GM12865 (cell line): ENCODE measurements around the gene VEZT.

Experiments
- DNase-seq: peaks from one replicate; pipeline ENCODE4 v3.0.0; 2010; ENCODE audit warnings: low read depth
- H3K4me3 ChIP-seq: 2 replicates; pipeline ENCODE4 v1.5.1; 2011; ENCODE audit warnings: mild to moderate bottlenecking, low read depth, low read length, control low read depth
- TF ChIP-seq, protein P1 (sequence below): IDR thresholded peaks from 2 replicates; pipeline ENCODE4 v1.5.1; 2011; ENCODE audit warnings: low read length, control low read depth, low read depth, inconsistent platforms; ENCODE audit not compliant: insufficient read depth; ENCODE audit errors: missing control alignments

Gene VEZT

DNA sequence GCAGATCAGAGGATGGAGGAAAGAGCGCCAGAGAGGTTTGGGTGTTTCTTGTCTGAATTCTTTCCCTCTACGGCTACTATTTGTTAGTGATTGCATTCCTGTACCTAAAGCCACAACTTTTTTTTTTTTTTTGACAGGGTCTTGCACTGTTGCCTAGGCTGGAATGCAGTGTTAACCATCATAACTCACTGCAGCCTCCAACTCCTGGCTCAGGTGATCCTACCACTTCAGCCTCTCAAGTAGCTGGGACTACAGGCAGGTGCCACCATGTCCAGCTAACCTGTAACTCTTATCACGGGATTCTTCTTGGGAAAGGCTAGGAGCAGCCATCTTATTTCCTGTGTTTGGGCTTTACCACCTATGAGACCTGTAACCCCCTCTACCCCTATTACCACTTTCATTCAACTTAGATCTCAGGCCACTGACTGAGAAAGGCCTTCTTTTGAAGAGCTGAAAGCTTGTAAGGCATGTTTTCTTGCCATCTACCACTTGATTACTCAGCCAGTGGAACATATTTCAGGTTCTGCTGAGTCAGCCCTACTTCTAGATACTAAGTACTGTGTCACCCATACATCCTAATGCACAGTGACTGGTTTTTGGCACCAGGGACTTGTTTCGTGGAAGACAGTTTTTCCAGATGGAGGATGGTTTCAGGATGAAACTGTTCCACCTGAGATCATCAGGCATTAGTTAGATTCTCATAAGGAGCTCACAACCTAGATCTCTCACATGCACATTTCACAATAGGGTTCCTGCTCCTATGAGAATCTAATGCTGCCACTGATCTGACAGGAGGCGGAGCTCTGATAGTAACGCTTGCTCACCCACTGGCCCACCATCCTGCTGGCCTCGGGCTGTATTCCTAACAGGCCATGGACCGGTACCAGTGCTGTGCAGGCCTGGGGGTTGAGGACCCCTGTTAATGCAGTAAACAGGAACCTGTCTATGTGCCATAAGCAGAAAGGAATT lies 6.9 kb downstream of the VEZT start:
- TF ChIP-seq, protein P1, sequence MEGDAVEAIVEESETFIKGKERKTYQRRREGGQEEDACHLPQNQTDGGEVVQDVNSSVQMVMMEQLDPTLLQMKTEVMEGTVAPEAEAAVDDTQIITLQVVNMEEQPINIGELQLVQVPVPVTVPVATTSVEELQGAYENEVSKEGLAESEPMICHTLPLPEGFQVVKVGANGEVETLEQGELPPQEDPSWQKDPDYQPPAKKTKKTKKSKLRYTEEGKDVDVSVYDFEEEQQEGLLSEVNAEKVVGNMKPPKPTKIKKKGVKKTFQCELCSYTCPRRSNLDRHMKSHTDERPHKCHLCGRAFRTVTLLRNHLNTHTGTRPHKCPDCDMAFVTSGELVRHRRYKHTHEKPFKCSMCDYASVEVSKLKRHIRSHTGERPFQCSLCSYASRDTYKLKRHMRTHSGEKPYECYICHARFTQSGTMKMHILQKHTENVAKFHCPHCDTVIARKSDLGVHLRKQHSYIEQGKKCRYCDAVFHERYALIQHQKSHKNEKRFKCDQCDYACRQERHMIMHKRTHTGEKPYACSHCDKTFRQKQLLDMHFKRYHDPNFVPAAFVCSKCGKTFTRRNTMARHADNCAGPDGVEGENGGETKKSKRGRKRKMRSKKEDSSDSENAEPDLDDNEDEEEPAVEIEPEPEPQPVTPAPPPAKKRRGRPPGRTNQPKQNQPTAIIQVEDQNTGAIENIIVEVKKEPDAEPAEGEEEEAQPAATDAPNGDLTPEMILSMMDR: no peak
- H3K4me3 ChIP-seq: no peak overlapping the region
- no peak for DNase-seq

DNA sequence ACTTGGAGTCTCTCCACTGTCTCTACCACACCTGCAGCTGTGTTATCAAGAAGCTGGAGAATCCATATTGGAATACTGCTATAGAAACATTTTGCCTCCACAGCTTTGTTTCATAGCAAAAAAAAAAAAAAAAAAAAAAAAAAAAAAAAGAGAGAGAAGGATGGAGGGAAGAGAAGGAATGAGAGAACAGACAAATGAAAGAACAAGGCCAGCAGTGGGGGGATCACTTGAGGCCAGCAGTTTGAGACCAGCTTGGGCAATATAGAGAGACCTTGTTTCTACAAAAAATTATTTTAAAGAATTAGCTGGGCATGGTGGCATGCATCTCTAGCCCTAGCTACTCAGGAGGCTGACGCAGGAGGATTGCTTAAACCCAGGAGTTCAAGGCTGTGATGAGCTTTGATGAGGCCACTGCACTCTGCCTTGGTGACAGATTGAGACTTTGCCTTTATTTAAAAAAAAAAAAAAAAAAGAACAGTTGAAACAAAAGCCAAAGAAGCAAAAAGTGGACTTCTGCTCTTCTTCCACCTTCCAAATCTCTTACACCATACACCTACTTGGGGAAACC lies 8.1 kb downstream of the VEZT start:
- DNase-seq: no peak
- TF ChIP-seq, protein P1: no peak
- no peak overlapping the region for H3K4me3 ChIP-seq

DNA sequence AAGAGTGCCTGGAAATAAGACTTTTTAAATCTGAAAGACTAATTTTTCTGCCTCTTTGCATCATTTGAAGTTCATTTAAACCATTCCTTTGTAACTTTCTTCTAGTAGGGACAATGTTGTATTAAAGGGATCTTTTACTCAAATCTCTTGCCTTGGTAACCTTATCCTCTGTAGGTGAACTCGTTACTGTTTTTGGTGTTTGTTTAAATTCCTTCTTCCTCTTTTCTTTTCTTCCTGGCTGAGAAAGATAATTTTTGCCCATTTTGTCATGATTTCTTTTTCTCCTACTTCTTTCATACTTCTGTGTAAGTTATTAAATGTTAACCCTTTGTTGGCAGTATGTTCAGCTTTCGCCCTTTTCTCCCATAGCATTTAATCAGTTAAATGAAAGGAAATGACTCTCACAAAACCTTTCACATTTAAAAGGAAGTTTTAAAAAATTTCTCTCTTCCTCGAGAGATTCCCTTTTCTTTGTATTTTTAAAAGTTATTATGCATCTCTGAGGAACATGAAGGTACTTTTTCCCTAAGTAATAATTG lies 10.3 kb downstream of the VEZT start:
- no peak overlapping the region for H3K4me3 ChIP-seq
- DNase-seq: no peak
- TF ChIP-seq, protein P1: no peak

DNA sequence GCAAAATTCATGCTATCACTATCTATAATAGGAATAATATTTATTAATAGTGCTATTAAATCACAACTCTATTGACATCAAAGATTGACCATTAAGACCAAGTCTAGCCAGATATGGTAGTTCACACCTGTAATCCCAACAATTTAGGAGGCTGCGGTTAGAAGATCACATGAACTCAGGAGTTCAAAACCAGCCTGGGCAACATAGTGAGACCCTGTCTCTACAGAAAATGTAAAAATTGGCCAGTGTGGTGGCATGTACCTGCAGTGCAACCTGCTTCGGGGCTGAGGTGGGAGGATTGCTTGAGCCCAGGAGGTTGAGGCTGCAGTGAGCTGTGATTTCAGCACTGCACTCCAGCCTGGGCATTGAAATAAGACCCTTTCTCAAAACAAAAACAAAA lies 11.0 kb downstream of the VEZT start:
- TF ChIP-seq, protein P1: no peak
- no peak overlapping the region for H3K4me3 ChIP-seq
- no peak for DNase-seq

DNA sequence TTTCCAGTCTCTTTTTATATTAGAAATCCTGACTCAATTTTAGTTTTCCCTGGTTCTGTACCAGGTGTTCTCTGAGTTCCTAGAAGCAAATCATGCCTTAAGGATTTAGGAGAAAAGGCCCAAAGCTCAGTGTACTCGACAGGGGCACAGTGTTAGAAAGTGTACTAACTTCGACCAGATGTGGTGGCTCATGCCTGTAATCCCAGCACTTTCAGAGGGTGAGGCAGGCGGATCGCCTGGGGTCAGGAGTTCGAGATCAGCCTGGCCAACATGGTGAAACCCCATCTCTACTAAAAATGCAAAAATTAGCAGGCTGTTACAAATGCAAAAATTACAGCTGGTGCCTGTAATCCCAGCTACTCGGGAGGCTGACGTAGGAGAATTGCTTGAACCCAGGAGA lies 12.0 kb downstream of the VEZT start:
- H3K4me3 ChIP-seq: no peak overlapping the region
- DNase-seq: no peak
- TF ChIP-seq, protein P1: no peak

DNA sequence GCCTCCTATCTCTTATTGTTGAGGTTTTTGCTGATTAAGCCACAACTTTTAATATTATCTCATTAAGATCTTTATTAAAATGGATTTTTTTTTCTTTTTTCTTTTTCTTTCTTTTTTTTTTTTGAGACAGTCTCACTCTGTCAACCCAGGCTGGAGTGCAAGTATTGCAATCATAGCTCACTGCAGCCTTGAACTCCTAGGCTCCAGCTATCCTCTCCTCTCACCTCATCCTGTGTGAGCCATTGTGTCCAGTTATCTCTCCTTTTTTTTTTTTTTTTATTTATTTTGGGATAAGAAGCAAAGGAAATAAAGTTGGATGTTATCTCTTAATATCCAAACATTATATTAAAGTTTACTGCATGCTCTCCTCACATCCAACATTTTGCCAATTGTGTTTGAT lies 12.7 kb downstream of the VEZT start:
- H3K4me3 ChIP-seq: no peak overlapping the region
- DNase-seq: no peak
- TF ChIP-seq, protein P1: no peak
